Neural cell (in vitro differentiated cells): Measurements from ENCODE around the gene DOCK10.

Source experiments
- EP300 ChIP-seq: fragments of 450-650 bp; conservative IDR thresholded peaks from 2 replicates; pipeline ENCODE4 v1.6.1; 2014; ENCODE audit warnings: antibody characterized with exemption, mild to moderate bottlenecking, moderate library complexity; ENCODE audit not compliant: poor library complexity, severe bottlenecking
- EZH2 ChIP-seq: fragments of 200-600, 300-800 bp; shearing (Covaris generic), sonication (generic); IDR thresholded peaks from 2 replicates; pipeline ENCODE4 v1.6.1; 2014; ENCODE audit warnings: antibody characterized with exemption, low read length, borderline replicate concordance, mild to moderate bottlenecking; ENCODE audit not compliant: insufficient read depth, poor library complexity, severe bottlenecking
- MXI1 ChIP-seq: fragments of 450-650 bp; conservative IDR thresholded peaks from 2 replicates; pipeline ENCODE4 v1.6.1; 2014; ENCODE audit warnings: antibody characterized with exemption, mild to moderate bottlenecking; ENCODE audit not compliant: poor library complexity, severe bottlenecking
- POLR2AphosphoS5 ChIP-seq: IDR thresholded peaks from 2 replicates; pipeline ENCODE4 v1.6.1; 2012
- RAD21 ChIP-seq: fragments of 450-650 bp; conservative IDR thresholded peaks from 2 replicates; pipeline ENCODE4 v1.6.1; 2014; ENCODE audit warnings: antibody characterized with exemption, mild to moderate bottlenecking, moderate library complexity
- TF ChIP-seq, protein P1 (sequence below): fragments of 450-650 bp; IDR thresholded peaks from 2 replicates; pipeline ENCODE4 v1.5.1; 2014; ENCODE audit warnings: antibody characterized with exemption, mild to moderate bottlenecking, moderate library complexity; ENCODE audit not compliant: poor library complexity, severe bottlenecking
- TF ChIP-seq, protein P2 (sequence below): IDR thresholded peaks from 2 replicates; pipeline ENCODE4 v1.6.1; 2012; ENCODE audit warnings: borderline replicate concordance

DNA sequence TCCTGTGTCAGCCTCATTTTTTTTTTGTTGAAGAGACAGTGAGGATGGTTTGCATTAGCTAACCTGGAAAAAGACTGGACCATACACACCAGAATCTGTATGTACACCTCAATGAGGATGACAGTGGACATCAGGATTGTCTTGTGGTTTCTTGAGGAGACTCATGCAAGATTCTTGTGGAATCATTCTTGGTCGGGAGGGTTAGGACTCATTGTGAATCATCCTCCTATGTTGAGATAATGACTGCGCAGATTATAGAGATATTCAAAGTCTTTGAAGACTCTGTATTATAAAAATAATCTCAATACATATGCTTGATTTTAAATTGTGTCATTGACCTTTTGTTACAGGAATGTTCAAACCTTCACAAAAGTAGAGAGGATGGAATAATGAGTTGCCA is 49.1 kb upstream of the DOCK10 start:
- TF ChIP-seq, protein P1, sequence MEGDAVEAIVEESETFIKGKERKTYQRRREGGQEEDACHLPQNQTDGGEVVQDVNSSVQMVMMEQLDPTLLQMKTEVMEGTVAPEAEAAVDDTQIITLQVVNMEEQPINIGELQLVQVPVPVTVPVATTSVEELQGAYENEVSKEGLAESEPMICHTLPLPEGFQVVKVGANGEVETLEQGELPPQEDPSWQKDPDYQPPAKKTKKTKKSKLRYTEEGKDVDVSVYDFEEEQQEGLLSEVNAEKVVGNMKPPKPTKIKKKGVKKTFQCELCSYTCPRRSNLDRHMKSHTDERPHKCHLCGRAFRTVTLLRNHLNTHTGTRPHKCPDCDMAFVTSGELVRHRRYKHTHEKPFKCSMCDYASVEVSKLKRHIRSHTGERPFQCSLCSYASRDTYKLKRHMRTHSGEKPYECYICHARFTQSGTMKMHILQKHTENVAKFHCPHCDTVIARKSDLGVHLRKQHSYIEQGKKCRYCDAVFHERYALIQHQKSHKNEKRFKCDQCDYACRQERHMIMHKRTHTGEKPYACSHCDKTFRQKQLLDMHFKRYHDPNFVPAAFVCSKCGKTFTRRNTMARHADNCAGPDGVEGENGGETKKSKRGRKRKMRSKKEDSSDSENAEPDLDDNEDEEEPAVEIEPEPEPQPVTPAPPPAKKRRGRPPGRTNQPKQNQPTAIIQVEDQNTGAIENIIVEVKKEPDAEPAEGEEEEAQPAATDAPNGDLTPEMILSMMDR = no peak
- TF ChIP-seq, protein P2, sequence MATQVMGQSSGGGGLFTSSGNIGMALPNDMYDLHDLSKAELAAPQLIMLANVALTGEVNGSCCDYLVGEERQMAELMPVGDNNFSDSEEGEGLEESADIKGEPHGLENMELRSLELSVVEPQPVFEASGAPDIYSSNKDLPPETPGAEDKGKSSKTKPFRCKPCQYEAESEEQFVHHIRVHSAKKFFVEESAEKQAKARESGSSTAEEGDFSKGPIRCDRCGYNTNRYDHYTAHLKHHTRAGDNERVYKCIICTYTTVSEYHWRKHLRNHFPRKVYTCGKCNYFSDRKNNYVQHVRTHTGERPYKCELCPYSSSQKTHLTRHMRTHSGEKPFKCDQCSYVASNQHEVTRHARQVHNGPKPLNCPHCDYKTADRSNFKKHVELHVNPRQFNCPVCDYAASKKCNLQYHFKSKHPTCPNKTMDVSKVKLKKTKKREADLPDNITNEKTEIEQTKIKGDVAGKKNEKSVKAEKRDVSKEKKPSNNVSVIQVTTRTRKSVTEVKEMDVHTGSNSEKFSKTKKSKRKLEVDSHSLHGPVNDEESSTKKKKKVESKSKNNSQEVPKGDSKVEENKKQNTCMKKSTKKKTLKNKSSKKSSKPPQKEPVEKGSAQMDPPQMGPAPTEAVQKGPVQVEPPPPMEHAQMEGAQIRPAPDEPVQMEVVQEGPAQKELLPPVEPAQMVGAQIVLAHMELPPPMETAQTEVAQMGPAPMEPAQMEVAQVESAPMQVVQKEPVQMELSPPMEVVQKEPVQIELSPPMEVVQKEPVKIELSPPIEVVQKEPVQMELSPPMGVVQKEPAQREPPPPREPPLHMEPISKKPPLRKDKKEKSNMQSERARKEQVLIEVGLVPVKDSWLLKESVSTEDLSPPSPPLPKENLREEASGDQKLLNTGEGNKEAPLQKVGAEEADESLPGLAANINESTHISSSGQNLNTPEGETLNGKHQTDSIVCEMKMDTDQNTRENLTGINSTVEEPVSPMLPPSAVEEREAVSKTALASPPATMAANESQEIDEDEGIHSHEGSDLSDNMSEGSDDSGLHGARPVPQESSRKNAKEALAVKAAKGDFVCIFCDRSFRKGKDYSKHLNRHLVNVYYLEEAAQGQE = no peak
- TF ChIP-seq MXI1 (no peak), POLR2AphosphoS5 (no peak), EP300 (no peak), EZH2 (no peak), RAD21 (no peak)
